MM.1S (cell line): ENCODE measurements around the gene FAM149B1.

ENCODE experiments used
- DNase-seq: peaks from one replicate; pipeline ENCODE4 v3.0.0-alpha.2; 2015
- H2AFZ ChIP-seq: fragments of 300-600 bp; sonication (generic); 2 replicates; pipeline ENCODE4 v1.6.0; 2016; ENCODE audit warnings: antibody characterized with exemption, low read length
- H3F3A ChIP-seq: fragments of 300-600 bp; sonication (generic); 2 replicates; pipeline ENCODE4 v1.6.1; 2016; ENCODE audit warnings: mild to moderate bottlenecking, antibody characterized with exemption, low read length, moderate library complexity, mixed read lengths; ENCODE audit not compliant: insufficient read depth
- H3K27ac ChIP-seq: fragments of 300-600 bp; sonication (generic); 2 replicates; pipeline ENCODE4 v1.5.1; 2016; ENCODE audit warnings: mild to moderate bottlenecking, low read length
- H3K27me3 ChIP-seq: fragments of 300-600 bp; sonication (generic); replicated peaks from 2 replicates; pipeline ENCODE4 v1.6.0; 2016; ENCODE audit warnings: low read length; ENCODE audit not compliant: insufficient read depth
- H3K36me3 ChIP-seq: fragments of 300-600 bp; sonication (generic); replicated peaks from 2 replicates; pipeline ENCODE4 v1.6.1; 2016; ENCODE audit warnings: mild to moderate bottlenecking, low read length, mixed read lengths; ENCODE audit not compliant: insufficient read depth
- H3K4me1 ChIP-seq: fragments of 300-600 bp; sonication (generic); 2 replicates; pipeline ENCODE4 v1.6.1; 2016; ENCODE audit warnings: low read length, mixed read lengths
- H3K4me2 ChIP-seq: fragments of 300-600 bp; sonication (generic); 2 replicates; pipeline ENCODE4 v1.6.0; 2016; ENCODE audit warnings: low read depth, low read length
- H3K4me3 ChIP-seq: fragments of 300-600 bp; sonication (generic); 2 replicates; pipeline ENCODE4 v1.5.1; 2016; ENCODE audit warnings: low read length, mixed read lengths
- H3K79me2 ChIP-seq: fragments of 300-600 bp; sonication (generic); 2 replicates; pipeline ENCODE4 v1.6.1; 2016; ENCODE audit warnings: mixed run types, low read length, mixed read lengths
- H3K9ac ChIP-seq: fragments of 300-600 bp; sonication (generic); 2 replicates; pipeline ENCODE4 v1.6.1; 2016; ENCODE audit warnings: low read length, mixed read lengths
- H3K9me2 ChIP-seq: fragments of 300-600 bp; sonication (generic); replicated peaks from 2 replicates; pipeline ENCODE4 v1.6.1; 2016; ENCODE audit warnings: mild to moderate bottlenecking, low read length, mixed read lengths; ENCODE audit not compliant: insufficient read depth
- H3K9me3 ChIP-seq: fragments of 300-600 bp; sonication (generic); replicated peaks from 2 replicates; pipeline ENCODE4 v1.6.1; 2016; ENCODE audit warnings: mild to moderate bottlenecking, low read length, mixed read lengths; ENCODE audit not compliant: insufficient read depth
- H4K20me1 ChIP-seq: fragments of 300-600 bp; sonication (generic); 2 replicates; pipeline ENCODE4 v1.6.1; 2016; ENCODE audit warnings: mild to moderate bottlenecking, low read length, moderate library complexity, mixed read lengths; ENCODE audit not compliant: insufficient read depth
- EZH2 ChIP-seq: fragments of 300-600 bp; sonication (generic); optimal IDR thresholded peaks from 2 replicates; pipeline ENCODE3; 2017; ENCODE audit warnings: low read depth, mild to moderate bottlenecking, antibody characterized with exemption, low read length, mixed read lengths
- EZH2phosphoT487 ChIP-seq: fragments of 300-600 bp; sonication (generic); IDR thresholded peaks from 2 replicates; pipeline ENCODE4 v1.6.1; 2018; ENCODE audit warnings: antibody characterized with exemption, low read length
- TF ChIP-seq, protein P1 (sequence below): fragments of 300-600 bp; sonication (generic); IDR thresholded peaks from 2 replicates; pipeline ENCODE4 v1.5.1; 2016; ENCODE audit warnings: antibody characterized with exemption, low read length, mixed read lengths

FAM149B1 gene

DNA sequence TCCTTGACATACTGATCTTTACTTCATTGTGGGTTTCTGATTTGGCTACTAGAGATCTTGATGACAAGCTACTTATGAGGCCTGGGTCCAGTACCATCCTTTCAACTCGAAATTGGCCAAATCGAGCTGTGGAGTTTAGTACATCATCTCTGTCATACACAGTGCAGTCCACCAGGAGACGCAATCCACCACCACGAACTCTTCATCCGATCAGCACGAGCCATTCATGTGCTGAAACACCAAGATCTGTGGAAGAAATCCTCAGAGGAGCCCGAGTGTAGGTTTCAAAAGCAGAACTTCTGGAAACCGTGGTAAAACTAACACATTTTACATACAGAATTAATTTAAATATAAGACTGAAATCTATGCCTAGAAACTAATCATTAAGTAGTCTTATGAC lies 65.0 kb downstream of the FAM149B1 start:
- TF ChIP-seq, protein P1, sequence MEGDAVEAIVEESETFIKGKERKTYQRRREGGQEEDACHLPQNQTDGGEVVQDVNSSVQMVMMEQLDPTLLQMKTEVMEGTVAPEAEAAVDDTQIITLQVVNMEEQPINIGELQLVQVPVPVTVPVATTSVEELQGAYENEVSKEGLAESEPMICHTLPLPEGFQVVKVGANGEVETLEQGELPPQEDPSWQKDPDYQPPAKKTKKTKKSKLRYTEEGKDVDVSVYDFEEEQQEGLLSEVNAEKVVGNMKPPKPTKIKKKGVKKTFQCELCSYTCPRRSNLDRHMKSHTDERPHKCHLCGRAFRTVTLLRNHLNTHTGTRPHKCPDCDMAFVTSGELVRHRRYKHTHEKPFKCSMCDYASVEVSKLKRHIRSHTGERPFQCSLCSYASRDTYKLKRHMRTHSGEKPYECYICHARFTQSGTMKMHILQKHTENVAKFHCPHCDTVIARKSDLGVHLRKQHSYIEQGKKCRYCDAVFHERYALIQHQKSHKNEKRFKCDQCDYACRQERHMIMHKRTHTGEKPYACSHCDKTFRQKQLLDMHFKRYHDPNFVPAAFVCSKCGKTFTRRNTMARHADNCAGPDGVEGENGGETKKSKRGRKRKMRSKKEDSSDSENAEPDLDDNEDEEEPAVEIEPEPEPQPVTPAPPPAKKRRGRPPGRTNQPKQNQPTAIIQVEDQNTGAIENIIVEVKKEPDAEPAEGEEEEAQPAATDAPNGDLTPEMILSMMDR: no peak
- TF ChIP-seq EZH2phosphoT487 (no peak), EZH2 (no peak)
- Histone ChIP-seq H2AFZ (no peak overlapping the region), H3F3A (peaks cover 7% of the 10 kb centered on the region), H4K20me1 (no peaks in the 10 kb centered on the region), H3K4me1 (no peaks in the 10 kb centered on the region), H3K9ac (no peak overlapping the region), H3K79me2 (no peaks in the 10 kb centered on the region), H3K27me3 (no peaks in the 10 kb centered on the region), H3K27ac (no peak overlapping the region), H3K4me3 (no peak overlapping the region), H3K9me3 (no peaks in the 10 kb centered on the region), H3K36me3 (no peaks in the 10 kb centered on the region), H3K9me2 (no peaks in the 10 kb centered on the region), H3K4me2 (no peak overlapping the region)
- no peak for DNase-seq

DNA sequence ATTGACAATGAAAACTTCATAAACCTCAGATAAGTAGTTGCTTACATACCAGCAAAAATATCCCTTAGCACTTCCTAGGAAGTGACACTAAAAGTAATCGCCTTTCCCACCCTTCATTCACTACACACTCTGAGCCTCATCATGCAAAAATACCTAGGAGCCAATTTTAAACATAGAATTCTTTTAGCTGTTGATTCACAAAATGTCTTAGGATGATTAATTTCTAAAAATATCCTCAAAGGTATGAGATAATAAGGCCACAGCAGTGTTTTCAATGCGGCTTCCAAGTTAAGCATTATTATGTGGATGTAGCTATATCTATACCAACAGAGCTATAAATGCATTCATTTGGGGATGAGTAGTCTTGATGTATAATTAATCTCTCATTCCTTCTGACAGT lies 66.0 kb downstream of the FAM149B1 start:
- DNase-seq: no peak
- Histone ChIP-seq H3K27me3 (no peaks in the 10 kb centered on the region), H3K4me1 (no peaks in the 10 kb centered on the region), H3K9me2 (no peaks in the 10 kb centered on the region), H3K9me3 (no peaks in the 10 kb centered on the region), H3F3A (peaks cover 5% of the 10 kb centered on the region), H3K36me3 (no peaks in the 10 kb centered on the region), H4K20me1 (no peaks in the 10 kb centered on the region), H3K9ac (no peak overlapping the region), H3K4me2 (no peak overlapping the region), H3K4me3 (no peak overlapping the region), H3K27ac (no peak overlapping the region), H2AFZ (no peak overlapping the region), H3K79me2 (peaks cover under 1% of the 10 kb centered on the region; the same call in 1 of the 2 replicates)
- TF ChIP-seq EZH2phosphoT487: no peak

DNA sequence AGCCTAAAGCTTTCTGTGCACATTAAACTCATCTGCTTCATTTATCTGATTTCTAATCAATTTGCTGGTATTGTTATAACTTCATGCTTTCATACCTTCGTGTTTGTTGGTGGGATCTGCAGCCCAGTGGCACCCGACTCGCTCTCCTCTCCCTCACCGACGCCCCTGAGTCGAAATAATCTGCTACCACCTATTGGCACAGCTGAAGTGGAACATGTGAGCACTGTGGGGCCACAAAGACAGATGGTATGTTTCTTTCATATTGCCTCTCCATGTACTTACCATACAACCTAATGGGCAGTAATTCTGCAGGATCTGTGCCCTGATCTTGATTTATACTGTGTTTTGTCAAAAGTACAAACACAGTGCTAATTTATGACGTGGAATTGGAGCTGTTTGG lies 66.8 kb downstream of the FAM149B1 start:
- Histone ChIP-seq H3K9me3 (no peaks in the 10 kb centered on the region), H3K27me3 (no peaks in the 10 kb centered on the region), H3K9me2 (no peaks in the 10 kb centered on the region), H2AFZ (no peak overlapping the region), H4K20me1 (no peaks in the 10 kb centered on the region), H3K79me2 (peaks cover 6% of the 10 kb centered on the region; the same call in 1 of the 2 replicates), H3K27ac (no peak overlapping the region), H3K4me3 (no peak overlapping the region), H3K4me1 (no peaks in the 10 kb centered on the region), H3F3A (peaks cover 4% of the 10 kb centered on the region), H3K36me3 (no peaks in the 10 kb centered on the region), H3K9ac (no peak overlapping the region), H3K4me2 (no peak overlapping the region)
- DNase-seq: no peak
- TF ChIP-seq, protein P1: no peak
- TF ChIP-seq EZH2 (no peak), EZH2phosphoT487 (no peak)

GRCh38 chr10:73238990-73239566 lies 71.2 kb downstream of the FAM149B1 start:
- Histone ChIP-seq H3K27me3 (no peaks in the 10 kb centered on the region), H3K9me2 (no peaks in the 10 kb centered on the region), H3K4me3 (no peak overlapping the region), H3K9me3 (no peaks in the 10 kb centered on the region), H3K36me3 (peaks cover 13% of the 10 kb centered on the region), H2AFZ (no peak overlapping the region), H3K4me1 (peaks cover 5% of the 10 kb centered on the region), H3K79me2 (peaks cover 40% of the 10 kb centered on the region), H3K9ac (no peak overlapping the region), H4K20me1 (0 out of 2 replicates have a peak, but pooled peaks cover 7% of the 10 kb centered on the region), H3K4me2 (no peak overlapping the region), H3K27ac (no peak overlapping the region), H3F3A (peaks cover 4% of the 10 kb centered on the region; the same call in 1 of the 2 replicates)
- TF ChIP-seq EZH2phosphoT487 (no peak), EZH2 (no peak)
- TF ChIP-seq, protein P1: no peak
- no peak for DNase-seq
